ENCODE data around the gene TIFAB. TPM values are rescaled to one million over a fixed set of nuclear protein-coding genes. Genes with fewer than 3 reads are reported as not detected.

Gene TIFAB
- total RNA-seq, 4 donors from 2014 or later = 0.16 TPM; not detected in 3

- no peak for TF ChIP-seq POLR2AphosphoS5 (IDR thresholded peaks at IDR 0.05)
- no peak for TF ChIP-seq POLR2A (IDR thresholded peaks at IDR 0.05)
- TF ChIP-seq CTCF (IDR thresholded peaks at IDR 0.05) = no peak
- TF ChIP-seq EP300 (IDR thresholded peaks at IDR 0.05; ENCODE audit: low read depth) = no peak
- intact Hi-C loops (cut with DNase I; ENCODE audit: low total_unique reads) (no loop called here), in situ Hi-C loops (cut with MboI; ENCODE audit: low pct_ligation_motif_present in 1 of 4, low pct_unique_long_range_greater_than_20kb in 1 of 4, low sequenced_read_pairs in 3 of 4) (loop anchor here in 2 of 4 donors (25.0 kb wide), 1 partner anchor 381 kb away; the partner anchor contains the start of gene SLC25A48 (in 2 of the 2))
- Histone ChIP-seq H3K4me1 (peaks cover 0 to 10% (median 5%) of the 10 kb centered on the region in 4 donors), H3K36me3 (no peaks in the 10 kb centered on the region), H3K9me3 (no peaks in the 10 kb centered on the region), H3K27me3 (no peaks in the 10 kb centered on the region), H3K4me3 (no peak overlapping the region), H3K27ac (no peak overlapping the region)
- DNase-seq = no peak
- WGBS, 2 donors (ENCODE audit: low coverage in 1 of 2) = 97% methylated on average over 4 of the region's 4 CpGs; no CpG with 5 or more reads in 1 of the 2 donors
Observed at GRCh38 chr5:135455876-135456237, 3.7 kb upstream of the TIFAB start.

- in situ Hi-C loops (cut with MboI; ENCODE audit: low pct_ligation_motif_present in 1 of 4, low pct_unique_long_range_greater_than_20kb in 1 of 4, low sequenced_read_pairs in 3 of 4) = loop anchor here in 2 of 4 donors (25.0 kb wide), 1 partner anchor 382 kb away; the partner anchor contains the start of gene SLC25A48 (in 2 of the 2)
- no peak overlapping the region for H3K4me3 ChIP-seq
Observed at GRCh38 chr5:135454946-135455345, 2.8 kb upstream of the TIFAB start.

GRCh38 chr5:135453613-135454012 lies 1.5 kb upstream of the TIFAB start:
- no peak for TF ChIP-seq EP300 (IDR thresholded peaks at IDR 0.05; ENCODE audit: low read depth)
- H3K9me3 ChIP-seq = no peaks in the 10 kb centered on the region
- WGBS, 2 donors (ENCODE audit: low coverage in 1 of 2) = 80 to 83% methylated on average over 4 of the region's 4 CpGs
- H3K4me3 ChIP-seq = no peak overlapping the region
- H3K27ac ChIP-seq = no peak overlapping the region
- in situ Hi-C loops (cut with MboI; ENCODE audit: low pct_ligation_motif_present in 1 of 4, low pct_unique_long_range_greater_than_20kb in 1 of 4, low sequenced_read_pairs in 3 of 4) = loop anchor here in 2 of 4 donors (25.0 kb wide), 1 partner anchor 384 kb away; the partner anchor contains the start of gene SLC25A48 (in 2 of the 2)
- no peaks in the 10 kb centered on the region for H3K27me3 ChIP-seq
- intact Hi-C loops (cut with DNase I; ENCODE audit: low total_unique reads) = no loop called here
- peaks cover 0 to 1% (median under 1%) of the 10 kb centered on the region in 4 donors for H3K4me1 ChIP-seq
- no peaks in the 10 kb centered on the region for H3K36me3 ChIP-seq
- no peak for DNase-seq

More at GRCh38 chr5:135454946-135455345, 2.8 kb upstream of the TIFAB start:
- intact Hi-C loops (cut with DNase I; ENCODE audit: low total_unique reads) = no loop called here
- no peak for TF ChIP-seq CTCF (IDR thresholded peaks at IDR 0.05)
- TF ChIP-seq POLR2A (IDR thresholded peaks at IDR 0.05) = no peak
- TF ChIP-seq POLR2AphosphoS5 (IDR thresholded peaks at IDR 0.05) = no peak
- no peak for TF ChIP-seq EP300 (IDR thresholded peaks at IDR 0.05; ENCODE audit: low read depth)
- Histone ChIP-seq H3K36me3 (no peaks in the 10 kb centered on the region), H3K27me3 (no peaks in the 10 kb centered on the region), H3K27ac (no peak overlapping the region), H3K9me3 (no peaks in the 10 kb centered on the region), H3K4me1 (peaks cover 0 to 10% (median 5%) of the 10 kb centered on the region in 4 donors)
- DNase-seq = no peak
- 100% methylated on average over 3 of the region's 3 CpGs; no CpG with 5 or more reads in 1 of the 2 donors for WGBS, 2 donors (ENCODE audit: low coverage in 1 of 2)

DNA sequence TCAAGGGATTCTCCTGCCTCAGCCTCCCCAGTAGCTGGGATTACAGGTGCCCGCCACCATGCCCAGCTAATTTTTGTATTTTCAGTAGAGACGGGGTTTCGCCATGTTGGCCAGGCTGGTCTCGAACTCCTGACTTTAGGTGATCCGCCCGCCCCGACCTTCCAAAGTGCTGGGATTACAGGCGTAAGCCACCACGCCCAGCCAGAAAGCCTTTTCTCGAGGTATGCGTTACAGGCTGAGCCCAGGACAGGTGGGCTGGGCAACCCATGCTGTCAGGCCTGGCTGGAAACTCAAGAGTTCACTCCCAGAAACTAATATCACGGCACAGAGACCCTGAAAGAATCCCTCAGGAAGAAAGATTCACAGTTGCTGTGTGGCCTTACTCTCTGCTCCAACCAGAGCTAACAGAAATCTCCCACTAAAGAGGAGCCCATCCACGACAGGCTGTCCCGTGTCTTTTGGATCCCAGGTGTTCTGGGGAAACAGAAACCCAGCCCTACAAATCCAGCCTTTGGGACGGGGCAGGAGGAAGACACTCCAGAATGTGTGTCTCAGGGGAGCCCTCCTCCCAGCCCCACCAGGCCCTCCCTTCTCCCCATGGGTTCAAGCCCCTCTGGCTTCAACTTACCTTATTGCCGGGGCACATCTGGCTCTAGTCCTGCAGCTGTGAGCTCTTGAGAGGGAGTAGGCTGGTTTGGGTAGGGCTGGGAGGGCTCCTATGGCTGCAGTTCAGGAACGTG lies 400 bp downstream of the TIFAB start:
- Histone ChIP-seq H3K4me1 (no peaks in the 10 kb centered on the region), H3K36me3 (no peaks in the 10 kb centered on the region), H3K27me3 (no peaks in the 10 kb centered on the region), H3K9me3 (no peaks in the 10 kb centered on the region), H3K27ac (no peak overlapping the region), H3K4me3 (no peak overlapping the region)
- 83% methylated on average over 17 of the region's 17 CpGs; no CpG with 5 or more reads in 1 of the 2 donors for WGBS, 2 donors (ENCODE audit: low coverage in 1 of 2)
- intact Hi-C loops (cut with DNase I; ENCODE audit: low total_unique reads) = no loop called here
- TF ChIP-seq CTCF (IDR thresholded peaks at IDR 0.05) (no peak), POLR2A (IDR thresholded peaks at IDR 0.05) (no peak), POLR2AphosphoS5 (IDR thresholded peaks at IDR 0.05) (no peak), EP300 (IDR thresholded peaks at IDR 0.05; ENCODE audit: low read depth) (no peak)
- in situ Hi-C loops (cut with MboI; ENCODE audit: low pct_ligation_motif_present in 1 of 4, low pct_unique_long_range_greater_than_20kb in 1 of 4, low sequenced_read_pairs in 3 of 4) = loop anchor here in 2 of 4 donors (25.0 kb wide), 1 partner anchor 386 kb away; the partner anchor contains the start of gene SLC25A48 (in 2 of the 2)
- no peak for DNase-seq

Data from transverse colon (tissue), 4 donors.